HepG2 (cell line): Measurements from ENCODE around the gene CFL1. TPM values are rescaled to one million over a fixed set of nuclear protein-coding genes. Genes with fewer than 3 reads are reported as not detected.

Experiments
- AGO2 ChIP-seq: fragments of 200-400 bp; formaldehyde crosslinking; optimal IDR thresholded peaks from 2 replicates; pipeline ENCODE3; 2017; ENCODE audit warnings: mild to moderate bottlenecking, low read depth, low read length, moderate library complexity
- CBX2 ChIP-seq, 2 experiments: fragments of 200-600 bp in 1 of 2; sonication (generic); formaldehyde crosslinking in 1 of 2; IDR thresholded peaks; 2 replicates each; pipeline versions ENCODE4 v1.7.0 to v1.8.1; 2018 to 2022; ENCODE audit warnings: low read depth in 2 of 2, low read length in 1 of 2, mild to moderate bottlenecking in 1 of 2, missing genetic modification reagents in 1 of 2
- HNF4A ChIP-seq: sonication (generic); formaldehyde crosslinking; IDR thresholded peaks from 2 replicates; pipeline ENCODE4 v1.4.0; 2020; ENCODE audit warnings: missing genetic modification reagents
- KLF16 ChIP-seq, 2 experiments: sonication (generic) in 1 of 2; formaldehyde crosslinking in 1 of 2; IDR thresholded peaks; 2 replicates each; pipeline versions ENCODE4 v1.6.1 to v1.8.0; 2016 to 2023; ENCODE audit warnings: missing genetic modification reagents in 2 of 2, missing compliant biosample characterization in 1 of 2
- MTA3 ChIP-seq: sonication (generic); formaldehyde crosslinking; IDR thresholded peaks from 2 replicates; pipeline ENCODE4 v1.4.0; 2020; ENCODE audit warnings: missing genetic modification reagents
- NFE2L1 ChIP-seq: sonication (generic); formaldehyde crosslinking; IDR thresholded peaks from 2 replicates; pipeline ENCODE4 v1.4.0; 2020; ENCODE audit warnings: missing genetic modification reagents, mild to moderate bottlenecking, borderline replicate concordance
- RELA ChIP-seq: sonication (generic); formaldehyde crosslinking; IDR thresholded peaks from 2 replicates; pipeline ENCODE4 v1.4.0; 2020; ENCODE audit warnings: missing genetic modification reagents
- SNAI1 ChIP-seq: sonication (generic); formaldehyde crosslinking; IDR thresholded peaks from 2 replicates; pipeline ENCODE4 v1.5.0; 2020; ENCODE audit warnings: mild to moderate bottlenecking, missing genetic modification reagents, borderline replicate concordance
- TAF1 ChIP-seq: sonication (generic); formaldehyde crosslinking; IDR thresholded peaks from 2 replicates; pipeline ENCODE4 v1.4.0; 2020; ENCODE audit warnings: missing genetic modification reagents
- TARDBP ChIP-seq: sonication (generic); formaldehyde crosslinking; IDR thresholded peaks from 2 replicates; pipeline ENCODE4 v1.8.0; 2022; ENCODE audit warnings: mild to moderate bottlenecking, missing genetic modification reagents
- ZC3H4 ChIP-seq: sonication (generic); formaldehyde crosslinking; IDR thresholded peaks from 2 replicates; pipeline ENCODE4 v1.4.0; 2020; ENCODE audit warnings: missing genetic modification reagents, borderline replicate concordance
- ZNF337 ChIP-seq: sonication (generic); formaldehyde crosslinking; IDR thresholded peaks from 2 replicates; pipeline ENCODE4 v1.5.1; 2020; ENCODE audit warnings: missing genetic modification reagents, low read depth, mild to moderate bottlenecking, borderline replicate concordance
- ZNF780A ChIP-seq: sonication (generic); formaldehyde crosslinking; IDR thresholded peaks from 2 replicates; pipeline ENCODE4 v1.8.0; 2022; ENCODE audit warnings: mild to moderate bottlenecking, missing genetic modification reagents, moderate library complexity
- ZNF891 ChIP-seq: sonication (generic); formaldehyde crosslinking; IDR thresholded peaks from 2 replicates; pipeline ENCODE4 v1.5.0; 2020; ENCODE audit warnings: mild to moderate bottlenecking, missing genetic modification reagents
- polyA plus RNA-seq, 8 experiments: library from polyadenylated mRNA; depleted of rRNA in 3 of 8; stranded (reverse) in 7 of 8; unstranded in 1 of 8; fragments of >200 nt; fragmentation: Illumina TruSeq in 4 of 8; extraction: Trizol in 4 of 8; gene quantifications; 2 replicates each; pipeline versions ENCODE4 v1.2.1 to v1.2.3, GENCODE V29; 2011 to 2016; ENCODE audit warnings: low read depth in 4 of 8, missing spikeins in 1 of 8, mixed read lengths in 1 of 8; ENCODE audit not compliant: insufficient read depth in 1 of 8
- total RNA-seq, 5 experiments: library from RNA; depleted of rRNA; stranded (reverse); fragments of >200 nt; fragmentation: Illumina TruSeq; extraction: Trizol; gene quantifications; 2 replicates each; pipeline ENCODE4 v1.2.3, GENCODE V29; 2016; ENCODE audit warnings: low read depth in 1 of 5
- TF ChIP-seq, protein P1 (sequence below): sonication (generic); formaldehyde crosslinking; IDR thresholded peaks from 2 replicates; pipeline ENCODE4 v1.4.0; 2020; ENCODE audit warnings: mild to moderate bottlenecking, missing genetic modification reagents
- TF ChIP-seq, protein P2 (sequence below): IDR thresholded peaks from 2 replicates; pipeline ENCODE4 v1.6.1; 2012; ENCODE audit warnings: low read depth, low read length, improper control_type of control experiment
- TF ChIP-seq, protein P3 (sequence below): sonication (generic); formaldehyde crosslinking; IDR thresholded peaks from 2 replicates; pipeline ENCODE4 v1.8.1; 2023; ENCODE audit warnings: missing genetic modification reagents, mild to moderate bottlenecking, borderline replicate concordance
- TF ChIP-seq, protein P4 (sequence below): sonication (generic); formaldehyde crosslinking; IDR thresholded peaks from 2 replicates; pipeline ENCODE4 v1.4.0; 2020; ENCODE audit warnings: mild to moderate bottlenecking, missing genetic modification reagents
- TF ChIP-seq, protein P5 (sequence below): sonication (generic); formaldehyde crosslinking; IDR thresholded peaks from 2 replicates; pipeline ENCODE4 v1.4.0; 2020; ENCODE audit warnings: low read depth, mild to moderate bottlenecking, missing genetic modification reagents

CFL1 gene
- total and polyA plus RNA-seq, 2 of the 13 experiments (the other 11 are each of a cell fraction or from before 2014, with no cell fraction given), result 379 to 383 TPM

DNA sequence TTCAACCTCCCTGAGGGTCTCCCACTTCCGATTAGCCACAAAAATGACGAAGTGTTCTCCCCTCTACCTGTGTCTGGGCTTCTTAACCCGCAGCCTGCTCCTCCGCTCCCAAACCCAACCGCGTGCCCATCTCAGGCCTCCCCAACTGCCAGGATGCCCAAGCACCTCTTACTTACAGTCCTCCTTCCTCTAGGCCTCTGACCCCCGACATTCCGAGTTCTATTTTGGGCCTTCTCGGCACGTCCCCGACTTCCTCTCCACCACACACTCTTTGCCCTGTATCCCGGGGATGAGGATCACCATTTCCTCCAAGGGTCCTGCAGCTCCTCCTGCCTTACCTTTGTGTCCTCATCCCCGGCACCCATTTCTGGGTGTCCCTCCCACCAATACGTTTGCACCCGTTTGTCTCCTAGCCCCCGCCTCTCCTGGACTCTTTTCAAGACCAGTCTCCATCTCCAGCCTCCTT, 1.9 kb upstream of the CFL1 start (continued):
- TF ChIP-seq, protein P1, sequence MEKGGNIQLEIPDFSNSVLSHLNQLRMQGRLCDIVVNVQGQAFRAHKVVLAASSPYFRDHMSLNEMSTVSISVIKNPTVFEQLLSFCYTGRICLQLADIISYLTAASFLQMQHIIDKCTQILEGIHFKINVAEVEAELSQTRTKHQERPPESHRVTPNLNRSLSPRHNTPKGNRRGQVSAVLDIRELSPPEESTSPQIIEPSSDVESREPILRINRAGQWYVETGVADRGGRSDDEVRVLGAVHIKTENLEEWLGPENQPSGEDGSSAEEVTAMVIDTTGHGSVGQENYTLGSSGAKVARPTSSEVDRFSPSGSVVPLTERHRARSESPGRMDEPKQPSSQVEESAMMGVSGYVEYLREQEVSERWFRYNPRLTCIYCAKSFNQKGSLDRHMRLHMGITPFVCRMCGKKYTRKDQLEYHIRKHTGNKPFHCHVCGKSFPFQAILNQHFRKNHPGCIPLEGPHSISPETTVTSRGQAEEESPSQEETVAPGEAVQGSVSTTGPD, result no peak
- TF ChIP-seq RELA (CRISPR knock-in tag) (no peak), KLF16 (CRISPR knock-in tag; IDR thresholded peaks at IDR 0.05) (no peak), ZC3H4 (CRISPR knock-in tag) (0 out of 2 replicates have a peak, but pooled peaks have one; percentile 0), ZNF780A (no peak), ZNF891 (CRISPR knock-in tag) (no peak), HNF4A (CRISPR knock-in tag) (no peak), MTA3 (CRISPR knock-in tag) (no peak), NFE2L1 (CRISPR knock-in tag) (no peak), TAF1 (CRISPR knock-in tag) (no peak), SNAI1 (CRISPR knock-in tag) (no peak), ZNF337 (CRISPR knock-in tag) (no peak), AGO2 (no peak), TARDBP (CRISPR knock-in tag) (peak; percentile 28; the same call in 1 of the 2 replicates), CBX2 (IDR thresholded peaks at IDR 0.05; ENCODE audit: low read depth, low read length) (no peak), CBX2 (CRISPR knock-in tag; IDR thresholded peaks at IDR 0.05; ENCODE audit: low read depth) (no peak)
- TF ChIP-seq, protein P2, sequence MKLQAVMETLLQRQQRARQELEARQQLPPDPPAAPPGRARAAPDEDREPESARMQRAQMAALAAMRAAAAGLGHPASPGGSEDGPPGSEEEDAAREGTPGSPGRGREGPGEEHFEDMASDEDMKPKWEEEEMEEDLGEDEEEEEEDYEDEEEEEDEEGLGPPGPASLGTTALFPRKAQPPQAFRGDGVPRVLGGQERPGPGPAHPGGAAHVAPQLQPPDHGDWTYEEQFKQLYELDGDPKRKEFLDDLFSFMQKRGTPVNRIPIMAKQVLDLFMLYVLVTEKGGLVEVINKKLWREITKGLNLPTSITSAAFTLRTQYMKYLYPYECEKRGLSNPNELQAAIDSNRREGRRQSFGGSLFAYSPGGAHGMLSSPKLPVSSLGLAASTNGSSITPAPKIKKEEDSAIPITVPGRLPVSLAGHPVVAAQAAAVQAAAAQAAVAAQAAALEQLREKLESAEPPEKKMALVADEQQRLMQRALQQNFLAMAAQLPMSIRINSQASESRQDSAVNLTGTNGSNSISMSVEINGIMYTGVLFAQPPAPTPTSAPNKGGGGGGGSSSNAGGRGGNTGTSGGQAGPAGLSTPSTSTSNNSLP, result no peak
- TF ChIP-seq, protein P3, sequence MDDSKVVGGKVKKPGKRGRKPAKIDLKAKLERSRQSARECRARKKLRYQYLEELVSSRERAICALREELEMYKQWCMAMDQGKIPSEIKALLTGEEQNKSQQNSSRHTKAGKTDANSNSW (CRISPR knock-in tag), result 0 out of 2 replicates have a peak, but pooled peaks have one; percentile 4
- TF ChIP-seq, protein P4, sequence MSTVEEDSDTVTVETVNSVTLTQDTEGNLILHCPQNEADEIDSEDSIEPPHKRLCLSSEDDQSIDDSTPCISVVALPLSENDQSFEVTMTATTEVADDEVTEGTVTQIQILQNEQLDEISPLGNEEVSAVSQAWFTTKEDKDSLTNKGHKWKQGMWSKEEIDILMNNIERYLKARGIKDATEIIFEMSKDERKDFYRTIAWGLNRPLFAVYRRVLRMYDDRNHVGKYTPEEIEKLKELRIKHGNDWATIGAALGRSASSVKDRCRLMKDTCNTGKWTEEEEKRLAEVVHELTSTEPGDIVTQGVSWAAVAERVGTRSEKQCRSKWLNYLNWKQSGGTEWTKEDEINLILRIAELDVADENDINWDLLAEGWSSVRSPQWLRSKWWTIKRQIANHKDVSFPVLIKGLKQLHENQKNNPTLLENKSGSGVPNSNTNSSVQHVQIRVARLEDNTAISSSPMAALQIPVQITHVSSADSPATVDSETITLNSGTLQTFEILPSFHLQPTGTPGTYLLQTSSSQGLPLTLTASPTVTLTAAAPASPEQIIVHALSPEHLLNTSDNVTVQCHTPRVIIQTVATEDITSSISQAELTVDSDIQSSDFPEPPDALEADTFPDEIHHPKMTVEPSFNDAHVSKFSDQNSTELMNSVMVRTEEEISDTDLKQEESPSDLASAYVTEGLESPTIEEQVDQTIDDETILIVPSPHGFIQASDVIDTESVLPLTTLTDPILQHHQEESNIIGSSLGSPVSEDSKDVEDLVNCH (CRISPR knock-in tag), result no peak
- TF ChIP-seq, protein P5, sequence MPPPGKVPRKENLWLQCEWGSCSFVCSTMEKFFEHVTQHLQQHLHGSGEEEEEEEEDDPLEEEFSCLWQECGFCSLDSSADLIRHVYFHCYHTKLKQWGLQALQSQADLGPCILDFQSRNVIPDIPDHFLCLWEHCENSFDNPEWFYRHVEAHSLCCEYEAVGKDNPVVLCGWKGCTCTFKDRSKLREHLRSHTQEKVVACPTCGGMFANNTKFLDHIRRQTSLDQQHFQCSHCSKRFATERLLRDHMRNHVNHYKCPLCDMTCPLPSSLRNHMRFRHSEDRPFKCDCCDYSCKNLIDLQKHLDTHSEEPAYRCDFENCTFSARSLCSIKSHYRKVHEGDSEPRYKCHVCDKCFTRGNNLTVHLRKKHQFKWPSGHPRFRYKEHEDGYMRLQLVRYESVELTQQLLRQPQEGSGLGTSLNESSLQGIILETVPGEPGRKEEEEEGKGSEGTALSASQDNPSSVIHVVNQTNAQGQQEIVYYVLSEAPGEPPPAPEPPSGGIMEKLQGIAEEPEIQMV (CRISPR knock-in tag), result peak; percentile 5; the same call in 1 of the 2 replicates
